Skeletal muscle cell (primary cell): ENCODE measurements around the gene SEC14L1.
"Not testable (repeated sequence)": the region's sequence is repeated elsewhere in the genome, so short reads cannot be mapped to it uniquely, and the experiment has no call there.

ENCODE experiments used
- DNase-seq: peaks from one replicate; pipeline ENCODE4 v3.0.0-alpha.2; 2010; ENCODE audit warnings: low read depth
- H3K4me3 ChIP-seq: 2 replicates; pipeline ENCODE4 v1.5.1; 2011; ENCODE audit warnings: low read depth, mild to moderate bottlenecking, control low read depth, low read length, moderate library complexity

The SEC14L1 gene

DNA sequence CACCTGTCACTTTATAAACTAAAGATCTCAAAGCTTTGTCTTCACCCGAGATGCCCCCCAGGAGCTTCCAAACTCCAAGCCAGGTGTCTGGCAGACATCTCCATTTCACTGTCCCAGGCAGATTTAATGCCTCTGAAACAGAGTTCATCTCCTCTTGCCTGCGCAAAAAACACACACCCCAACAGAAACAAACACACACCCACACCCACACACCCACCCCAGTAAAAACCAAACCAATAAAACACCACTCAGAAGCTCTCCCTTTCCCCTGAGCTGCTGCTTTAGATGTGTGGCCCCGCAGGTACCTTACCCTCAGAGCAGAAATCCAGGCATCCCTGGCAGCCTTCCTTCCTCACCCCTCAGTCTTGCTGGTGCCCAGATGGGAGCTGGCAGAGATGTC, 14.4 kb downstream of the SEC14L1 start:
- no peak overlapping the region for H3K4me3 ChIP-seq
- no peak for DNase-seq

DNA sequence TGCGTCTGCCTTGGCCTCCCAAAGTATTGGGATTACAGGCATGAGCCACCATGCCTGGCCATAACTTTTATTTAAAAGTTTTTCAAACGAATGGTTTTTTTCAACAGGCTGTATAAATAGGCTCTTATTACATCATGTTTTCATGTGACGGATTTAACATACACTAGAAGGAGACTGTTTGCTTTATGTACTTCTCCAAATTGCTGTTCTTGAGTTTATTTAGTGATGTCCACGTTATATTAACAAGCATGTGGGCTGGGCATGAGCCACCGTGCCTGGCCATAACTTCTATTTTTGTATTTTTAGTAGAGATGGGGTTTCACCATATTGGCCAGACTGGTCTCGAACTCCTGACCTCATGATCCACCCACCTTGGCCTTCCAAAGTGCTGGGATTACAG, 17.0 kb downstream of the SEC14L1 start:
- not testable (repeated sequence) for DNase-seq, H3K4me3 ChIP-seq

DNA sequence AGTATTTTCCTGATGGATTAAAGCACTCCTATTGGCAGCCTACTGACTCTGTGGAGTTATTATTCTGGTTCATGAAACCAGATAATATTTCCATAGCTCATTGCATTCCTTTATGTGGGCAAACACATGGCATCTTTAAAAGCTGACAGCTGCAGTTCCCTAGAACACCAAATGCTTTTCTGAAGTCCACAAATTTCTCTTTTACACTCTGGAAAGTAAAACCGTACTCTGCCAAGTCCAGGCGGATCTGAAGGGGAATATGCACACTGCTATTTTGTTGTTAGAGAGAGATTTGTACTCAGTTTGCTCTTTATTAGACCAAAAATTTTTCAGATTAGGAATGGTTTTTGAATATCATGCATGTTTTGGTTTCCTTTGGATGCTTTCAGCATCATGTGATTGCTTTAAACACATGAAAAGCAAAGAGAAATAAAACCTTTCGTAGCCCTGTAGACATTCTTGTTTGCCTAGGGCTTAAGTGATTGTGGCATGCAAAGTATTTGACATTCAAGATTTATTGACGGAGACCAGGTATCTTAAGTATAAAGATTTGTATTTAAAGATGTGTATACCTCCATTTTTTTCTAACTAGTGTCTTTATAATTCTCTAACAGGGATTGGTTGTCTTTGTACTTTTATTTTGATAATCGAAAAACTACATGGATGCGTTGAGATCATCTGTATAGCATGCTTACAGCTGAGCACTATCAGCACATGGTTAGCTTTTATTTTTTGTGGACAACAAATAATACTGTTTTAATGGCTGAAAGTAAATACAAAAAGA, 19.5 kb downstream of the SEC14L1 start:
- H3K4me3 ChIP-seq = no peak overlapping the region
- no peak for DNase-seq

DNA sequence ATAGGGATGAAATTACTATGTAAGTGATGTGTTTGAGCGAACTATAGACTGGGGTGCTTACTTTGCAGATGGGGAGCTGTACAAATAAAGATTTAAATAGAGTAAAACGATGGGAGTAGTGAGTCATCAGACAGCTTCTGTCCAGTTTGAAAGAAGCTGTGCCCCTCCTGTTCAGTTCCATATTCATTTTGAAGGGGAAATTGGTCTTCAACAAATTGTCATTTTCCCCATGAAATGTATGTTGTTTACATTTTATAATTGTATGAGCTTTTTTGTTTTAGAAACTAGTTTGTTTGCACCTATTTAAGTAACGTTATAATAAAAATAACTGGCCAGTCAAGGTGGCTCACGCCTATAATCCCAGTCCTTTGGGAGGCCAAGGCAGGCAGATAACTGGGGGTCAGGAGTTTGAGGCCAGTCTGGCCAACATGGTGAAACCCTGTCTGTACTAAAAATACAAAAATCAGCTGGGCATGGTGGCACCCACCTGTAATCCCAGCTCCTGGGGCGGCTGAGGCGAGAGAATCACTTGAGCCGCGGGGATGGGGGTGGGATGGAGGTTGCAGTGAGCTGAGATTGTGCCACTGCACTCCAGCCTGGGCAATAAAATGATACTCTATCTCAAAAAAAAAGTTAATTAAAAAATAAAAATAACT, 20.2 kb downstream of the SEC14L1 start:
- H3K4me3 ChIP-seq = no peak overlapping the region
- no peak for DNase-seq

DNA sequence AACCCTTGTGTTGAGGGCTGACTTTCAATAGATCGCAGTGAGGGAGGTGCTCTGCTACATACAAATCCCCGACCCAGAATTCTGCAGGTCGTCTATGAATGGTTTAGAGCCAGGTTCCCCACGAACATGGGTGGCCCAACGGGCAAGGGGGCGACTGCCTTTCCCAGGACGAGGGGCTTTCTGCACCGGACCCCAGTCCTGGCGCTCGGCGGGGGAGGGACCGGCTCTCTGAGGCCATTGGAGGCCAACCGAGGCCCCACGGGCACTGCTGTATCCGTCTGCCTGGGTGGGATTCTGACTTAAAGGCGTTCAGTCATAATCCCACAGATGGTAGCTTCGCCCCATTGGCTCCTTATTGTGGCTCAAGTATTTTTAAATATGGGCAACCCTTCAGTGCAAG, 21.2 kb downstream of the SEC14L1 start:
- no peak overlapping the region for H3K4me3 ChIP-seq
- DNase-seq = no peak

DNA sequence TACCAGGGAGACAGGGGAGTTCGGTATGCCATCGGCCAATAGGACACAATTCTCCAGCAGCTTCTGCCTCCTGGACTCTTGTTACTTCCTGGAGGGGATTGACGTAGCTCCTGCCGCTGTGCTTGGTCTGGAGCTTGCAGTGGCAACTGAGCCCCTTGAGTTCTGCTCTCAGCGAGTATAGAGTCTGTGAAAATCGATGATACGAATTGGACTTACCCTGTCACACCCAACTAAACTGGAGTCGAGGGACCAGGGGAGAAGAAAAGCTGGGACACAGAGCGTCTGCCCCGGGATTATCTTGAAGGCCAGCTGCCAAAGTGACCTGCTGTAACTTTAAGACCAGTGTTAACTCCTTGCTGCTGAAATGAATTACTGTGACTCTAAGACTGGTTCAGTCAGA, 22.2 kb downstream of the SEC14L1 start:
- no peak overlapping the region for H3K4me3 ChIP-seq
- DNase-seq = no peak

DNA sequence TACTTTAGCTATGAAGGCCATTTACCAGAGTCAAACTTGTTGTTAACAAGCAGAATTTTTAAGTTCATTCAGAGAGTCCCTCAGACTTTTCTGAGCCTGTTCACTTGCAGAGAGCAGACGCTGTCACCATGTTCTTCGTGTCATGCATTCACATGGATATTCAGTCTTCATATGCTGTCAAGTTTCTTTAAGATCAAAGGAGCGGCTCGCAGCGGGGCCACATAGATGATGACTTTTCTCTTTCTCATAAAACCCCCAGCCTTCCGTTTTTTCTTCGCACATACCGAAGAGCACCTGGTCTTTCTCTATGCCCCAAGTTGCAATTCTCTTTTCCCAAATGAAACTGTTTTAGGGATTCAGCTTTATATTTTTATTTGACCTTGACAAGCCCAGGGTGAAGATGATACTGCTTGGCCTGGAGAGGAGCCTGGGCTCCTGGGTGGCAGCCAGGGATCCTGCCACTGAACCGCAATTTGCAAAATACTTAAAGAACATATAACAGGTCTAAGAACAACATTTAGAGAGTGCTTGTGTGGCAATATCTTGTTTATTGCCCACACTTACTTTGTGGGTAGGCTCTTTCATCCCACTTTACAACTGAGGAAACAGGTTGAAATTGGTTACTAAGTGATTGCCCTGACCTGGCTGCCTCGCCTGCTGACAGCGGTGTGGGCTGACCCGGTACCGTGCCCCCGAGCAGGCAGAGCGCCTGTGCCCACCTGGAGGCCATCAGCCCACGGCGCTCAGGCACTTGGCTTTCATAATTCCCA, 22.9 kb downstream of the SEC14L1 start:
- DNase-seq = no peak
- H3K4me3 ChIP-seq = no peak overlapping the region

DNA sequence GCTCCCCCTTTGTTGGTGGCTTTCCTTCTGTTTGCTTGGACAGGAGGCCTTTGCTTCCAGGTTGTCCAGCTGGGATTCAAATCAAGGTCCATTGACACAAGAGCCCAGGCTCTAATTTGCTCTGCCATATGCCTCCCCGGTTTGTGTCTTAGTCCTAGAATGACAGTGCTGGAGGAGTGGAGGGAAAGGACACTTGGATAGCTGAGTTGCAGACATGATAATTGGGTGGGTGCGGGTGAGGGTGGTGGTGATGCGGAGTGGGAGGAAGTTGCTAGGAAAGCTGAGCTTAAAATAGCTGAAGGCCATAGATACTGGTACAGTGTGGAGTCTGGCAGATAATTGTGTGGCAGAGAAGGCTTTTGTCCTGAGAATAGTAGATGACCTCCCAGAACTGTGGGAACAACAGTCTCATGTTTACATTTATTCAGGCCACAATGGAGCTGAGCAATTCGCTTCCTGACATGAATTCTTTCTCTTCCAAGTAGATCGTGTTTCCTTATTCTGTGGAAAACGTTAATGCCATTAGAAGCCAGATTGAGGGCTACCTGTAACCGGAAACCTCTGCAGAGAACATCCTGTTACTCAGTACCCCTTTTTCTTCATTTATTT, 23.8 kb downstream of the SEC14L1 start:
- no peak overlapping the region for H3K4me3 ChIP-seq
- DNase-seq = no peak

DNA sequence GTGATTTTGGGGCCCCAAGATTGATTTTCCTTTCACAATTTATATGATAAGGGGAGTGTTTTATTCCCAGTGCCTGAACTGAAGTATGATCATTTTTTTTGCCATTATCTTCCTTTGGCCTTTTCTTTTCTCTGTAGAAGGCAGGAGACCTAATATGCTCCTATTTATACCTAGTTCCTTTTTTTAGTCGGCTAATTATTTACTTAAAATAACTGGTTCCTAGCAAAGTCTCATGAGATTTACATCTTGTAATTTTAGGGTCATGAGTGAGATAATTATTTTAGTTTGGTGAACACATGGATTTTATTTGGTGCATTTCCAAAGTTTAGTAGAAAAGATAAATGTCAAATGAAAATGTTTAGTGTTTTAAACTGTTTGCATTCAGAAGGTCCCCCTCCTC, 24.8 kb downstream of the SEC14L1 start:
- DNase-seq = no peak
- H3K4me3 ChIP-seq = no peak overlapping the region

DNA sequence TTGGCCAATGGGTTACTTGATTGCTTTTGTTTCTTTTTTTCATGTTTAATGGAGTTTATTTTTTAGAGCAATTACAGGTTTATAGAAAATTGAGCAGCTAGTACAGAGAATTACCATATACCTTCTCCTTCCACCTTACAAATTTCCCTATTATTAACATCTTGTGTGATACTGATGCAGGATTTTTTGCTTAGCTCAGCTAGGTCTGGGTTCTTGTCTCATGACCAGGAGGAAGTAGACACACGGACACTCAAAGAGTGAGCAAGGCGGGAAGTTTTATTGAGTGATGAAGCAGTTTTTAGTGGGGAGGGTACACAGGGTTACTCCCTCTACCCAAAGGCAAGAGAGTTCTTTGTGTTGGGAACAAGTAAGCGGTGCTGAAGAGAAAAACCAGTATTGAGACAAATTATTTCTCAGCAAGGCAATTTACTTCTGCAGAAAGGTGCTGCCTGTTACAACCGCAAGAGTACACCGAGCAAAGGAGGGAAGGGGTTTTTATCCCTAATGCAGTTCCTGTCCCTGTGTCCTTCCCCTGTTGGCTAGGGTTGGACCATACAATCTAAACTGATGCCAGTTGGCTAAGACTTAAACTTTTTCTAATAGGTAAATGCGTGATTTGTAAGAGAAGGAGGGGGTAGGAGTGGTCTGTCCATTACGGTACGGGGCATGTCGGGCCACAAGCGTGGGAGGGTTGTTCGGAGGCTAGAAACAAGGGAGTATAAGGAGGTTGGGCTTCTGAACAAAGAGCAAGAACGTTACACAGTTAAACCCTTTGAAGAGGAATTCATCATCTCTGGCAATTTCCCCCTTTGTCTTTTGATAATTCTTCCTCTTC, 26.9 kb downstream of the SEC14L1 start:
- no peak for DNase-seq
- no peak overlapping the region for H3K4me3 ChIP-seq

DNA sequence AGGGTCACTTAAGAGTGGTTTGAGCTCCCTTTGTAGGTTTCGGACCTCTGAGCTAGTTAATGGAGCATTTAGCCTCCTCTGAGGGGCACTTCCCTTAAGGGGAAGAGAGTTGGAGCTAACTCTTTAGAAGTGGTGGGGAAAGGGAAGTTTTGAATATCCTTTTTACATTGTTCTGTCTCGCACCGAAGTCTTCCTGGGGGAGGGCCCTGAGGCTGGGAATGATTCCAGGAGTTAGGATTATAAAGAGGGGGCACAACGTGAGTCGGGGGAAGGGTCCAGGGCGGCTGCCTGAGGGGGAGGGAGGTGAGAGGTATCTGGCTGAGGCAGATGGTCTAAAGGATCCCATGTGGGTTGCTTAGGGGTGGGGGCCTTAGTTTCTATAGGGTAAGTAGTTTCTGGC, 32.3 kb downstream of the SEC14L1 start:
- H3K4me3 ChIP-seq = no peak overlapping the region
- DNase-seq = no peak

DNA sequence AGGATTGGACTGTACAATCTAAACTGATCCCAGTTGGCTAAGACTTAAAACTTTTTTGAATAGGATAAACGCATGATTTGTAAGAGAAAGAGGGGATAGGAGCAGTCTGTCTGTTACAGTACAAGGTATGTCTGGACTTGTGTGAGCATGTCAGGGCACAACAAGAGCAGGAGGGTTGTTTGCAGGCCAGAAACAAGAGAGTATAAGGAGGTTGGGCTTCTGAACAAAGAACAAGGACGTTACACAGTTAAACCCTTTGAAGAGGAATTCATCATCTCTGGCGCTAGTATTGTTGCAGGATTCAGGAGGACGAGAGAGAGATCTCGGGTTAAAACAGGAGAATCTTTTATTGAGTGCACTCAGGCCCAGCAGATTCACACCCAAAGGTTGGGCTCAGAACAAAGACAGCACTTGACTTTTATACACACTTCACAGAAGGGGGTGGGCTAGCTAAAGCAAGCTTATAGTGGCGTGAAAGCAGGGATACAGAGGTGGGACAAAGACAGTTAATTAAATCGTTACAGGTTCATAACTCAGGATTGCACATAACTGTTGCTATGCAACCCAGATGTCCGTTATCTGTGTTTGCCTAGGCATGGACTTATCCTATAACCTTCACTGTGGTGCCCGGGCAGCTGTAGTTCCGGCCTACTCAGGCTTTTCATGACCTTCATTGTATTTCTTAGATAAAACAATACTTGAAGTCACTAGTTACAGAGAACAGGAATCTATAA, 34.3 kb downstream of the SEC14L1 start:
- no peak for DNase-seq
- H3K4me3 ChIP-seq = no peak overlapping the region

DNA sequence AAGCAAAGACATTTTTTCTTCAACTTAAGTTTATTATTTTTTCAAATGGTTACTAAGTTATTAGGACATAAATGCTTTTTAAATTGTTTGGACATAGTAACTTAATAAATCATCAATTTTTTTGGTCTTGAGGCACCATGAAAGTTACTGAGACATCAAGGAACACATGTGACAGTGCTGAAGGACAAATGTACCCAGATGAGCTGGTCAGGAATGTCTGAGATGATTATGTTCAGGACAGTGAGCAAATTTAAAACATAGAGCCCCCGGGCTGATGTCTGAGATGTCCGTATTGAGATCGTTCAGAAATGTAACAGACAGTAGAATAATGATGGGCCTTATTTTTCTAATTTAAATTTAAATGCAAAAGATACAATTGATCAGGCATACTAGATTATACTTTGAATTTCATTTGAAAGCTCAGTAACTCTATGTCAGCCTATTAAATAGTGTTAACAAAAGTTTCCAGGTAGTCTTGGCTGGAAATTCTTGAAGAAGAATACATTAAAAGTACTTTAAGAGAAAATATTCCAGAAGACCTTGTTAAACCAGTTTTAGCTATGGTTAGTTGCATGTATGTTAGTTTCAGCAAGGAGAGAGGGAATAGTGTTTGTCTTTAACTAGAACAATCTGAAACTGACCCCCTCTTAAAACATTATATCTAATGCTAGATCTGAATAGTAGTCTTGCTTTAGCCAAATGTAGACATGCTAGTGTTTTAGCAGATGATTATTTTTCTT, 36.4 kb downstream of the SEC14L1 start:
- H3K4me3 ChIP-seq = no peak overlapping the region
- no peak for DNase-seq

DNA sequence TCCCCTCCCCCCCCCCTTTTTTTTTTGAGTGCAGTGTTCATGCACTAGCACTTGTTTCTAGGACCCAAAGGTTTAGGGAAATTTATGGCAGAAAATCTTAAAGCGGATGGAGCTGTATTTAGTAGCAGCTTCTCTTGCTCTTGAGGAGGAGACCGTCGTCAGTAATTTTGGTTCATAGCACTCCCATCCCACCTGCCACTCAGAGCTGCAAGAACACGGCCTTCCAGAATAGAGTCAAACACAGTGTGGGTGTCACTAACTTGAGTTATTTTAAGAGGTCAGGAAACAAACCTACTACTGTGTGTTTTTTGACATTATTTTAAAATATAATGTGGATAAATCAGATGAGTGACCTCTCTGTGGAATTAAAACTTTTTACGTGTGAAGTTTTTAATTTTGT, 37.3 kb downstream of the SEC14L1 start:
- no peak for DNase-seq
- H3K4me3 ChIP-seq = no peak overlapping the region

DNA sequence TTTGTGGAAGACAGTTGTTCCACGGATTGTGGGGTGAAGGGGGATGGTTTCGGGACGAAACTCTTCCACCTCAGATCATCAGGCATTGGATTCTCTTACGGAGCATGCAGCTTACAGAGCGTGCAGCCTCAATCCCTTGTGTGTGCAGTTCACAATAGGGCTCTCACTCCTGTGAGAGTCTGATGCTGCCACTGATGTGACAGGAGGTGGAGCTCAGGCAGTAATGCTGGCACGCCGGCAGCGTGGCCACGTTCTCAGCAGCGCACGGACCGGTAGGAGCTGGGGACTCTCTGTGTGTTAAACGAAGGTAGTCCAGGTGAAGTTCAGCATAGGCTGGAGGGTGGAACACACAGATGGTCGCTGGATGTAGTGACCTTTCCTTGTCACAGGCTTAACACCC, 37.8 kb downstream of the SEC14L1 start:
- DNase-seq = no peak
- H3K4me3 ChIP-seq = no peak overlapping the region

DNA sequence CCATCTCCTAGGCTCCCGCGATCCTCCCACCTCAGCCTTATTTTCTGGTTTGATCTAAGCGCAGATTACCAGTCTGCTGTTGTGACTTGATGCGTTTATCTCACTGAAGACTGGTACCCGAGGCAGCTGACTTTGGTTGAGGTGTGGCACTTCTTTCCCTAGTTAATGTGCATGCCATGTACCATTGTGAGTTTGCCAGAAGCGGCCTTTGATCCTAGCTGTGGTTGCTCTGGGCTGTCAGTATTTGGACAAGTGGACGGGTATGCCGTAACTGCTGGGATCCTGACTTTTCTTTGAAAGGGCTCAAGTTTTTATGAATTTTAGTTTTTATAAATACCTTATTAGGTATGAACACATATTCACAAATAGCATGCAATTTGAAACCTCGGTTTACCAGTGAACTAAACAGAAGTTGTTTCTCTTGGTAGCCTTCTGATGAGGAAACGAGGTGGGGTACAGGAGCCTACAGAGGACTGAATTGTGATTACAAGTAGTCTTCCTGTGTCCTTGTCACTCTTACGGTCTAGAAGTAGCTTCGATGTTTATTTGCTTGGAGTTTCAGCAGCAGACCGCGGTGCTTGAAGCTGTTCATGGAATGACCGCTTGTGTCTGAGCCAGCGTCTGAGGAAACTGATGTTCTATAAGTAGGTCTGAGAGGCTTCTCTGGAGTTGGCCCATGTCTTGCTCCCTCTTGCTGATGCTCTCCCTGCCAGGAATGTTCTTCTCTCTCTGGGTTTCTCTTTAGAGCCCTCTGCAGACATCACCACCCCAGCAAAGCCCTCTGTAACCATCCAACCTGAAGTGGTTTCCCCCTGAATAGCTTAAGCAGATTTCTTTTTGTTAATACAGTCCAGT, 40.0 kb downstream of the SEC14L1 start:
- DNase-seq = no peak
- no peak overlapping the region for H3K4me3 ChIP-seq
